Hepatocyte (in vitro differentiated cells): ENCODE data around the gene THRA.

Experiments used
- EZH2 ChIP-seq: fragments of 200-600 bp; sonication (generic); IDR thresholded peaks from 2 replicates; pipeline ENCODE4 v1.6.1; 2016; ENCODE audit warnings: antibody characterized with exemption, mild to moderate bottlenecking, borderline replicate concordance
- TF ChIP-seq, protein P1 (sequence below): fragments of 200-600 bp; sonication (generic); IDR thresholded peaks from 2 replicates; pipeline ENCODE4 v1.5.1; 2016; ENCODE audit warnings: antibody characterized with exemption, mild to moderate bottlenecking; ENCODE audit not compliant: poor library complexity

DNA sequence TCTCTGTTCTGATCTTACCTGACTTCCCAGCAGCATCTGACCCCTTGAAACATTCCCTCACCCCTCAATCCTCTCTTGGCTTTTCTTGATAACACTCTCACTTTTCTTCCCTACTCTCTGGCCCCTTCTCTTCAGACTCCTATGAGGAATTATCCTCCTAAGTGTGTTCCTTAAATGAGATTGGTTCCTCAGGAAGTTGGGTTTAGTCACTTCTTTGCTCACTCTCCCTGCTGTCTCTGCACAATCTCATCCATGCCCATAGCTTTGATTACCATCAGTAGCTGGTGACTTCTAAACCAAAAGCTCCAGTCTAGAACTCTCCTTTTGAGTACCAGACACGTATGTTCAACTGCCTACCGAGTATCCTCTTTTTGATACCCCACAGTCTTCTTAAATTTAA, 21.6 kb upstream of the THRA start:
- no peak for TF ChIP-seq EZH2
- TF ChIP-seq, protein P1, sequence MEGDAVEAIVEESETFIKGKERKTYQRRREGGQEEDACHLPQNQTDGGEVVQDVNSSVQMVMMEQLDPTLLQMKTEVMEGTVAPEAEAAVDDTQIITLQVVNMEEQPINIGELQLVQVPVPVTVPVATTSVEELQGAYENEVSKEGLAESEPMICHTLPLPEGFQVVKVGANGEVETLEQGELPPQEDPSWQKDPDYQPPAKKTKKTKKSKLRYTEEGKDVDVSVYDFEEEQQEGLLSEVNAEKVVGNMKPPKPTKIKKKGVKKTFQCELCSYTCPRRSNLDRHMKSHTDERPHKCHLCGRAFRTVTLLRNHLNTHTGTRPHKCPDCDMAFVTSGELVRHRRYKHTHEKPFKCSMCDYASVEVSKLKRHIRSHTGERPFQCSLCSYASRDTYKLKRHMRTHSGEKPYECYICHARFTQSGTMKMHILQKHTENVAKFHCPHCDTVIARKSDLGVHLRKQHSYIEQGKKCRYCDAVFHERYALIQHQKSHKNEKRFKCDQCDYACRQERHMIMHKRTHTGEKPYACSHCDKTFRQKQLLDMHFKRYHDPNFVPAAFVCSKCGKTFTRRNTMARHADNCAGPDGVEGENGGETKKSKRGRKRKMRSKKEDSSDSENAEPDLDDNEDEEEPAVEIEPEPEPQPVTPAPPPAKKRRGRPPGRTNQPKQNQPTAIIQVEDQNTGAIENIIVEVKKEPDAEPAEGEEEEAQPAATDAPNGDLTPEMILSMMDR: no peak
